Esophagus muscularis mucosa (tissue), 3 donors: ENCODE results near the gene MT1F.

Experiments
- CTCF ChIP-seq, 3 experiments: fragments of 200-600 bp in 2 of 3; fragments of 450-650 bp in 1 of 3; sonication (generic) in 2 of 3; IDR thresholded peaks; one replicate each; pipeline ENCODE4 v1.5.1; 2017 to 2019; ENCODE audit warnings: antibody characterized with exemption in 3 of 3, mild to moderate bottlenecking in 2 of 3, moderate library complexity in 1 of 3
- POLR2A ChIP-seq: fragments of 450-650 bp; IDR thresholded peaks from one replicate; pipeline ENCODE4 v1.6.1; 2017; ENCODE audit warnings: antibody characterized with exemption, moderate library complexity, mild to moderate bottlenecking, low read depth

- TF ChIP-seq CTCF (IDR thresholded peaks at IDR 0.05) (no peak), POLR2A (no peak)
These were observed 18.0 kb downstream of the MT1F start for GRCh38 chr16:56675685-56676210.
